ENCODE data around the gene EHF.

Gene EHF

DNA sequence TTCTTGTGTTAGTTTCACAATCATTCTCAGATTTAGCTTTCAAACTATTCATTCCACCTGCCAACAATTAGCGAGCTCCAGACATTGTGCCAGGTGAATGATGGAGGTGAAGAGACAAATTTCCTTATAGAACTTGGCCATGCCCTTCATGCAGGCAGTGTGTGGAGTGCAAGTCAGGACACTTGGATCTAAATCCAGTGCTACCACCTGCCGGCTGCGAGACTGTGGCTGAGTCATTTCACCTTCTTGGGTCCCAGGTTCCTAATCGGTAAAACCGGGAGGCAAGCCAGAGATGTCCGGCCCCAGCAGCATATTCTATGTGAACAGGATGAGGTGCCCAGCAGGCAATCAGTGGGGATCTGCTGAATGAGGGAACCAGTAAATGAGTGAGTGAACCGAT is 18.6 kb upstream of the EHF start:
- no peak for DNase-seq

- DNase-seq = no peak
Measured at GRCh38 chr11:34603129-34604001, 17.5 kb upstream of the EHF start.

DNA sequence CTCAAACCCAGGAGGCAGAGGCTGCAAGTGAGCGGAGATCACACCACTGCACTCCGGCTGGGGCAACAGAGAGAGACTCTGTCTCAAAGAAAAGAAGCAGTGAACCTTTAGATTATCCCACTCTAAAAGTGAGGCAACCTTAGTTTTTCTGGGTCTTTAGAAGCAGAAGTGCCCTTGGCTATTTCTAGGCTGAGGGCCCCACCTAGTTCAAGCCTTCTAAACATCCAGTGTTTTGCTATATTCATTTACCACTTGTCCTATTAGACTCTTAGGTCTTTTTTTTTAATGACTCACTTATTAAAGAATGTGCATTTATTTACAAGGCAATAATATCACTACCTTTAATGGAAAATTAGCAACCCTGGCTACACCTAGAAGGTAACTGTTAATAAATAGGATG is 16.7 kb upstream of the EHF start:
- DNase-seq = no peak

- DNase-seq = no peak
Measured at GRCh38 chr11:34604911-34605310, 16.0 kb upstream of the EHF start.

GRCh38 chr11:34605481-34606325 is 15.2 kb upstream of the EHF start:
- no peak for DNase-seq

GRCh38 chr11:34606326-34607120 is 14.4 kb upstream of the EHF start:
- DNase-seq = no peak

GRCh38 chr11:34609187-34609751 is 11.6 kb upstream of the EHF start:
- no peak for DNase-seq

DNA sequence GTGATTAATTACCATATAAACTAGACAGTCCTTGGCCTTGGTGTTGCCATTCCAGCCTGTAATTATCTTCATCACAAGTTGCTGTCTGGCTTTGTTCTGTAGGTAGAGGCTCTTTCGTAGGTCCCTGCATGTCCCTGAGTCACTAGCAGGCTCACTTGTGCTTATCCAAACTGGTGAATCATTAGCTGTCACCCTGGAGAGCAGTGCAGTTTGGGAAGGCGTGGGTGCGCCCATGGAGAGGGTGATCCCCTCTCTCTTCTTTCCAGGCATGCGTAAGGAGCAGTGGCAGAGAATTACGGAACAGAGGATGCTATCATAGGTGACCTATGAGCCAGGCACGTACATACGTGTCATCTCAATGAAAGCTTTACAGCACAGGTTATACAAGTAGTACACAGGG is 11.0 kb upstream of the EHF start:
- no peak for DNase-seq

DNA sequence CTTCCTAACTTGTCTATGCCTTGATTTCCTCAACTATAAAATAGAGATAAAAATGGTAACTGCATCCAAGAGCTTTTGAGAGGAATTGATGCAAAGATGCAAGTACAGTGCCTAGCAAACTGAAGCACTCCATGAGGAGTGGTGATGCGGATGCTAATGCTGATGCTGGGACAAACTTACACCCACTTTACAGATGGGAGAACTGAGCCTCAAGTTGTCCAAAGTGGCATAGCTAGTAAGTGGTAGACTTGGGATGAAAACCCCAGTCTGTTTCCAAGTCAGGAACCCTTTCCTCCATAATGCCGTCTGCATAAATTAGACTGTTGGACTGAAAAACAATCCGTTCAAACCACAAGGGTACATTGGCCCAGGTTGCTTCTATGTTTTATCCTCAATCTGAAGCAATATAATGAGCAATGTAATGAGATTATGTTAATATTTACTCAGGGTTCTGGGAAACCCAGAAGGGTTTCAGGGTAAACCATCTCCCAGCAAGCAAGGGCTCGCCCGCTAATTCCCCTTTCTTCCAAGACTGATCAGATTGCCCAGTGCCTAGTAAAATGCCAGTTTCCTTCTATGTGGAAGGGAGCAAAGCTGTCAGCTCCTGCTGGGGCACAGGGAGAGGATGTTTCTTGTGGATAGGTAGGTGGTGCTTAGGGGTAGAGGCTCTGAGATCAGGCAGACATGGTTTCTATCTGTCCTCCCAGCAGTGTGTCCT is 10.4 kb upstream of the EHF start:
- DNase-seq = no peak

GRCh38 chr11:34613015-34613414 is 7.9 kb upstream of the EHF start:
- DNase-seq = no peak

GRCh38 chr11:34613552-34614056 is 7.3 kb upstream of the EHF start:
- no peak for DNase-seq

DNA sequence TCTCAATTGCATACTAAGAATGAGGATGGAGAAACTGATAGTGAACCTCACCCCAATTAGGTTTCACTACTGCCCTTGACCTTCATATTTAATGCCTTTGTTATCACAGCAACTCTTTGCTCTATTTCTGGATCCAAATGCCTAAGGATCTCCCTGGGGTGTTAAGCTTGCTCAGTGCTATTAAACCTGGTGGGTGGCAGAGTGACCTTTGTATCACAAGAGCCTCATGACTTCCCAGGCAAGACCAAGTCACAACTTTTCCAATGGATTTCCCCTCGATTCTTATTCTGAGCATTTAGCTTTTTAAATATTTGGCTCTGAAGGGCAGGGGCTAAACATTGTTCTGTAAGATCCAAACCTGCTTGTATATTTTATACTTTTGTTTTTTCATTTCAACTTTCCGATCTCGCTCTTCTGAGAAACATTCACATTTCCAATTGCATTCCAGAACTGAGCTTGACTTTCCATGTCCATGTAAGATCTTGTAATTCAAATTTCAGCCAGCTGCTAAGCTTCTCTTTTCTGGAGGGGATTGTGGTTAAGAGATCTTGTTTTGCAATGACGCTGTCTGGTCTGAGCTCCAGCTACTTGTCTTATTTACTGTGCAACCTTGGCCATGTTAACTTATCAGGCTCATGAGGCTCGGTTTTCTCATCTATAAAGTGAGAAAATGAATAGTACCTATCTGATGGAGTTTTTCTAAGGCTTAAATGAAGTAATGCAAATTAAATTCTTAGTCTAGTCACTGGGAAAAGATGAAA is 6.4 kb upstream of the EHF start:
- DNase-seq = no peak

DNA sequence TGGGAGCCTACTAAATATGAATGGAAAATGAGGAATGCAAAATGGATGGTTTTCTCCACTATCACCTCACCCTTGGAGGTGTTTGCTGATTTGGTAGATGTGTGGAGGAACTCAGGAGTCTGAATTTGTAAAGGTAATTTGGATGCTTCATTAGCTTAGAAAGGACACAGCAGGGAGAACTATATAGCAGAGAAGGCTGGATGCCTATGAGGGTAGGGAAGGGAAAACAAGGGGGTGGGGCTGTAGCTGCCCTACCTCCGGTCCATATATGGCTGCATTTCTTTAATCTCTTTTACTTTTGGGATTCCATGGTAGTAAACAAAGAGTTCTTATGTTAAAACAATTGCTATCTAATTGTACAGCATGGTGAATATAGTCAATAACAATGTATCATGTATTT is 4.8 kb upstream of the EHF start:
- DNase-seq = no peak

DNA sequence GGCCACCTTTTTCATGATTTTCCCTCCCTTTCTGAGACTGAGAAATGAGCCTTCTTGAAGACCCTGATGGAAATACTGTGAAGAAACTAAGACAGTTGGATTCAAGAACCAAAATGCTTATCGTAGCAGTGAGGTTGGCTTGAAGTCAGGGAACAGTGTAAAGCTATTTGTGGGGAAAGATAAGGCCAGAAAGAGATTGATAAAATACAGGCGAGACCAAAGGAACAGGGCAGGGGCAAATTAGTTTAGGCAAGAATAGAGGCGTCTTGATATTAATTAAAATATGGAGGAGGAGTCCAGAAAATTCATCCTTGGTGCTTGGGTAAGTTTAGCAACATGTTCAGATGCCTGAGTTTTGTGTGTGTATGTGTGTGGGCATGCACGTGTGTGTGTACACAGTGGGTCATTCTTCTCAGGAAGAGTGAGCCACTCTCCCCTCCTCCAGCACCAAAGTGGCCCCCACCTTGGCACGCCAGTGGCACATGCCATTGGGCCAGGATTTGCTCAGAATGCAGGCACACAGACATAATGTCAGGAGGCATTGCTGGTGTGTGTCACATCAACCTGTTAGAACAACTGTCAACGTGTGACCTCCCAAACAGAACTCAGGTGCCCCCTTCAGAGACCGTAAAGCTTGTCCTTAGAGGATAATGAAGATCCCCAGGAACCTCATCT is 3.9 kb upstream of the EHF start:
- DNase-seq = no peak

DNA sequence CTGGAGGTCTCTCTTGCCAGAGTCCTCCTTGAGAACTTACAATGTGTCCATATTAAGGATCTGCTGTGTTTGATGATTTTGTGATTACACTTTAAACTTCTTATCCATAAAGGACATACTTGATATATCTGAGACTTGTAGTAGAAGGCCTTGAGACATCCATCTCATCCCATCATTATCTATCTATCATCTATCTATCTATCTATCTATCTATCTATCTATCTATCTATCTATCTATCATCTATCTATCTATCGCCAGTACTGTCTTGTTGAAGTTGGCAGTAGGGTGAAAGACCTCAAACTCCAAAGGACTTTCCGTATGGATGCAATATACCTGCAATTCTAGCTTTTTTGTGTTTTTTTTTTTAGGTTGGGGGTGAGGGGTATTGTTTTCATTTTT is 2.5 kb upstream of the EHF start:
- no peak for DNase-seq

DNA sequence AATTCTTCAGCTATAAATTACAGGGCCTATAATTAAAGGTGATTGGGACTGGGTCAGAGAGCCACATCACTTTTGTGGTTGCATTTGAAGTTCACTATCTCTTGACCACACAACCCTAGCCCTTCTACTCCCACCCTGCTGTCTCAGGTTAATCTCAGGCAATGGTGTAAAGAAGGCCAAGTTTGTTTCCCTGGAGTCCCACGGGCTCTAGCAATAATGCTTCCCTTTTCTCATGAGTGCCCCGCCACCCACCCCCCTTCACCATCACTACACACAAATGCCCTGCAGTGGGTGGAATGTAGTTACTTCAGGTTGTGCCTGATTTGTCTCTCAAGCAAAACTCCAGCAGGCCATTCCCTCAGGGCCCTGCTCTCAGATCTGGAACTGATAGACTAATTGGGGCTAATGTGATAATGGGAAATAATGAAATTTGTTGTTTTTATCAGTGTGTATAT is 1.8 kb upstream of the EHF start:
- no peak for DNase-seq

GRCh38 chr11:34620202-34620601 is 691 bp upstream of the EHF start:
- DNase-seq = no peak

GRCh38 chr11:34621876-34622275 is 983 bp downstream of the EHF start:
- no peak for DNase-seq

DNA sequence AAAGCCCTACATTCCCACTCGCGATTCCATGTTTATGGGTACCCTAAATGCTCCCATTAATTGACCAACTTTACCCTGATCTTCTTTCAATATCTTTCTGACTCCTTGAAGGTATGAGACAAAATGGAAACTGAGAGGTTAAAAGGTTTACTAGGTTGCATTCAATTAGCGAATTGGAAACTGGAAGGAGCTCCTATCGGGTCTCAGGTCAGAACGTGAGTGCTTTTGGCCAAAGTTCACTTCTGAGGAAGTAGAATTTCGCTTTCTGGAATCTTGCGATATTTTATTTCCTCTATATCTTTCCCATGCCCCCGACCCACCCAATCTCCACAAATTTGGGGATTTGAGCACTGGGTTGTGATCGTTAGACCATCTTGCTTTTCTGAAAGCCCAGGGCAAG is 2.6 kb downstream of the EHF start:
- no peak for DNase-seq

- DNase-seq = no peak
Measured at GRCh38 chr11:34624069-34624468, 3.2 kb downstream of the EHF start.

- no peak for DNase-seq
Measured at GRCh38 chr11:34625576-34625975, 4.7 kb downstream of the EHF start.
